ENCODE data around the gene PPP6R3.

GRCh38 chr11:68664906-68665305 is 204.4 kb downstream of the PPP6R3 start:
- TF ChIP-seq CTCF (conservative IDR thresholded peaks at IDR 0.05; ENCODE audit: low read depth, low read length) (no peak), EZH2 (IDR thresholded peaks at IDR 0.05; ENCODE audit: low read length, unreplicated experiment) (no peak), EZH2phosphoT487 (IDR thresholded peaks at IDR 0.05; ENCODE audit: borderline replicate concordance, low read length) (no peak)

Measured in PC-3 (cell line).